NK-92 (cell line): ENCODE results near the gene SNX30.

Experiments
- DNase-seq: peaks from one replicate; lab custom pipeline; 2025; ENCODE audit not compliant: unreplicated experiment; lab: John Stamatoyannopoulos, UW

SNX30 gene

DNA sequence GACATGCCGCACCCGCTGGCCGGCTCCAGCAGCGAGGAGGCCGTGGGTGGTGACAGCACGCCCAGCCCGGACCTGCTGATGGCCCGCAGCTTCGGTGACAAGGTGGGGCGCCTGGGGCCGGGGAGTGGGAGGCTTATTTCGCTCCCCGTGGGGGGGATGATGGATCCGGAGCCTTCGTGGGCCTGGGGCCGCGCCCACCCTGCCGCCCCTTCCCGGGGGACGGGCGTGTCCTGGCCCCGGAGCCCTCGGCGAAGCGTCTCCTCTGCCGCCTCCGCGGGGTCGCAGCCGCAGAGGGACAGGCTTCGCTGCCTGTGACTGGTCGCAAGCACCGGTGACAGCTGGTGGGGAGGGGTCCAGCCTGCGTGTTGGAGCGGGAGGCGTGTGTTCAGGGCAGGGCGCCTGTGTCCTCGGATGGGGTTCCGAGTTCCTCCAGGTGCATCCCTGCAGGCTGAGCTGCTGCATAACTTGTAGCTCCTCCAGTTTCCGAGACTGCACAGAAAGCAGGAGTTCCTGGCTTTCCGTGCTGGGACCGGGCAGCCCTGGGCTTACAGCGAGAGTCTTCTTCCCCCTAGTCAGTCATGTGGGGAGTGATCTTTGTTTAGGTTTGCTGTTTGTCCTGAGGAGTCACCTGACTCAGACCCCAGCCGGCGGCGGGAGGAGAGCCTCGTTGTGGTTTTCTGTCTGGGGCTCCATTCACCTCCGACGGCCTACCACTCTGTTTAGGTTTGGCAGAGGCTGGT is 666 bp downstream of the SNX30 start:
- no peak for DNase-seq

DNA sequence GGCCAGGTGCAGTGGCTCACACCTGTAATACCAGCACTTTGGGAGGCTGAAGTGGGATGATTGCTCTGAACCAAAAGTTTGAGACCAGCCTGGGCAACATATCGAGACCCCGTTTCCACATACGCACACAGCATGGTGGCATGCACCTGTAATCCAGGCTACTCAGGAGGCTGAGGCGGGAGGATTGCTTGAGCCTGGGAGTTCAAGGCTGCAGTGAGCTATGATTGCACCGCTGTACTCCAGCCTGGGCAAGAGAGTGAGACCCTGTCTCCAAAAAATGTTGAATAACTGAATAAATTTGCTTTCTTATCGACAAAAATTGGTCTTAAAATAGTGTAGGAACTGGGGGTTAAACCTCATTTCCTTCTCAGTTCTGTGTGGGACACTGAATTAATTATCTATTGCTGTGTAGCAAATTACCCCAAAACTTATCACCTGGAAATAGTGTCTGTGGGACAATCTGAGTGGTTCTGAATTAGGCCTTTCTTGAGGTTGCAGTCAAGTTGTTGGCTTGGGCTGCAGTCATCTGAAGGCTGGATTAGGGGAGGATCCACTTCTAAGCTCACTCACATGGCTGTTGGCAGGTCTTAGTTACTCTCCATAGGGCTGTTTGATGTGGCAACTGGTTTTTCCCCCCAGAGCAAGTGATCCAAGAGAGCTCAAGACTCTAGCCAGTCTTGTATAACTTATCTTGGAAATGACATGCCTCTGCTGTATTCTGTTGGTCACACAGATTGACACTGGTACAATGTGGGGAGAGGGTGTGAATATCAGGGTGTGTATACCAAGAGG is 2.0 kb downstream of the SNX30 start:
- no peak for DNase-seq

DNA sequence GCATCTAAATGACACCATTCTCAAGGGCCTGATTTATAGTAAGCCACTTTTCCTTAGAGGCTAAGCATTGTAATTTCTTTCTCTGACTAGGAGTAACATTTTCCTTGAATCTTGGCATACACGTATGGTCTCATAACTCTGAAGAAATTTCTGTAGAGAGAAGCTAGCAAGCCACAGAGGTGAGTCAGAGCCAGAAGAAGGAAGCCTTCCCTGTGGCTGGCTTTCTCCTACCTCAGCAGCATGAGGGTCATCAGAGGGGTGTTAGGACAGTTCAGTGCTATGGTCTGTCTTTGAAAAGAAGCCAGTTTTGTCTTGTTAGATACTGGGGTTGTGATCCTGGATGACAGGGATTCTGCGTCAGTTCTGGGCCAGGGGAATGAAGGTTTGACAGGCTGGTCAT is 3.2 kb downstream of the SNX30 start:
- DNase-seq, result no peak

DNA sequence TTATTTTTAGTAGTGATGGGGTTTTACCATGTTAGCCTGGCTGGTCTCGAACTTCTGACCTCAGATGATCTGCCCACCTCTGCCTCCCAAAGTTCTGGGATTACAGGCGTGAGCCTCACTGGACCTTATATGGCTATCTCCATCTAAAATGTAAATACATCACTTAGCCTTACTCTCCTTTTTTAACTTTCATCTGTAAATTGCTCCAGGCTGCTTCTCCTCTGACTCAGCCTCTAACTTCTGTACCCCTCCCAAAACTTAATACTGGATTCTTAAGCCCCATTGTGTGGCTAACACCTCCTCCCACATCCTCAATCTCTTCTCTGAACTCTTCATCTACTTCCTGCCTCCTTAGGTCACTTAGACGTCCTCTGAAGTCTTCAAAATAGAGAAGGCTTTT is 4.0 kb downstream of the SNX30 start:
- no peak for DNase-seq

DNA sequence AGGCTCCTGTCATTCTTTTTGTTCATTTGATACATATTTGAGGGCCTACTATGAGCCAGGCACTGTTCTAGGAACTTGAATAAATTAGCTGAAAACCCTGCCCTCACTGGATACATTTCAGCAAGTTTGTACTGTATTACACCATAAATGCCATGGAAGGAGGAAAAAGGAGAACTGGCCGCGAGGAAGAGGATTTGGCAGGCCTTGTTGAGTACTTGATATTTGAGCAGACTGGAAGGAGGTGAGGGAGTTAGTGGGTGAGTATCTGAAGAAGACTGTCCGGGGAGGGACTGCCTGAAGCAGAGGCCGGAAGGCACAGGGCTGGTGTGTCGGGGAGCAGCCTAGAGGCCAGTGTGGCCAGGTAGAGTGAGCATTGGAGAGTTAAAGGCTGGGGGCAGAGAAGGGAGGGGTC is 4.5 kb downstream of the SNX30 start:
- DNase-seq, result no peak

DNA sequence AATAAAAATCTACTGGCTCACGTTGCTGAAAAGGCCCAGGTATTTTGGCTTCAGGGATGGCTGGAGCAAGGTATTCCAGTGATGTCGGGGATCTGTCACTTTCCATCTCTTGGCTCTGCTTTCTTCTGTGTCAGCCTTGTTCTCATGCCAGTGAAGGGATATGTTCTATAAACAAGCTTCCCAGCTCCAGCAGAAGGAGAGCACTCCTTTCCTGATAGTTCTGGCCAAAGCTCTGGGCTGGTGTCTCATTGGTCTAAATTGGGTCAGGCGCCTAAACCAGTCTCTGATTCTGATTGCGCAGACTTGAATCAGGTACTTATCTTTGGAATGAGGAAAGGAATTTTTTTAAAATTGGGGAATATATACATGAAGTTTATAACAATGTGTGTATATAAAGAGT is 5.1 kb downstream of the SNX30 start:
- no peak for DNase-seq

DNA sequence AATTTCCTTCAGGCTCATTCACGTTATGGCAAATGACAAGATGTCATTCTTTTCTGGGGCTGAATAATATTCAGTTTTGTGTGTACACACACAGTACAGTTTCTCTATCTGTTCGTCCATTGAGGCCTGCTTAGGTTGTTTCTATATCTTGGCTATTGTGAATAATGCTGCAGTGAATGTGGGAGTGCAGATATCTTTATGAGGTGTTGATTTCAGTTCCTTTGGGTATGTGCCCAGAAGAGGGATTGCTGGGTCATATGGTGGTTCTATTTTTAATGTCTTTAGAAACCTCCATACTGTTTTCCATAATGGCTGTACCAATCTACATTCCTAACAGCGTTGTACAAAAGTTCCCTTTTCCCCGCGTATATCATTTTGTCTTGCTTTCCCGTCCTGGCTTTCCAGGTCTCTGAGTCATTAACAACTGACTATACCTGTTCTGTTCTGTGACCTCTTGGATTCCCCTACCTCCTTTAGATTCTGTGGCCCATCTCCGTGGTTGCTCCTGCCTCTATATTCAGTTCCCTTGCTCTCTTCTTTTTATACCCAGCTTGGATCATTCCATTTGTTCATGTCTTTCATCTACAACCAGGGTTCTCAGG is 6.8 kb downstream of the SNX30 start:
- DNase-seq, result no peak

DNA sequence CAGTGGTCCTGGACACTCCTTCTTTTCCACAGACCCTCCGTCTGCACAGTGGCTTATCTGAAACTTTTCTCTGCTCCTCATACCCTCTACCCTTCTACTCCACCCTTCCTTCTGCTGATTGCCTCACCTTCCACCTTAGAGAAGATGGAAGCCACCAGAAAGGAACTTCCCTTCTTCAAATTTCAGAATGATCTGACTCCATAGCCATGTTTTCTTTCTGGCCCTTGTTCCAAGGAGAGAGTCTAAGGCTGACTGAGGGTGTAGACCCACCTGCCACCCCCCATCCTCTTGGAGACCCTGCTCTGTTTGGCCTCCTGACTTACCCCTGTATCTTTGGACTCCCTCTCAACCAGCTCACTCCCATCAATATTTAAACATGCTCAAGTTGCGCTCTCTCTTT is 7.4 kb downstream of the SNX30 start:
- no peak for DNase-seq

DNA sequence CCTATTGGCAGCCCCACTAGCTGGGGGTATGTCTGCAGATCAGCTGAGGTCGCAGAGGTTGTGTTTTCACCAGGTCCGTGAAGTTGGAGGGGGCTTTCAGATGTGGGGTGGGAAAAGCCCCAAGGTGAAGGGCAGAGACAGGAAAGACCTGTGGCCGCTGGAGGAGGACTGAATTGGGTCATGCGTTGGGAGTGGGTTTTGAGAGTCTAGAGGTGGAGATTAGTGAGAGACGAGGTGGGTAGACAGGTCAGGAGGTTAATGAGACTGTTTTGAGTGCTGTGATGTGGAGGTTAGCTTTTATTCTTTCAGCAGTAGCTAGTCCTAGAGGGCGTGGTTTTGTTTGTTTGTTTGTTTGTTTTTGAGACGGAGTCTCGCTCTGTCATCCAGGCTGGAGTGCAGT is 10.3 kb downstream of the SNX30 start:
- no peak for DNase-seq

DNA sequence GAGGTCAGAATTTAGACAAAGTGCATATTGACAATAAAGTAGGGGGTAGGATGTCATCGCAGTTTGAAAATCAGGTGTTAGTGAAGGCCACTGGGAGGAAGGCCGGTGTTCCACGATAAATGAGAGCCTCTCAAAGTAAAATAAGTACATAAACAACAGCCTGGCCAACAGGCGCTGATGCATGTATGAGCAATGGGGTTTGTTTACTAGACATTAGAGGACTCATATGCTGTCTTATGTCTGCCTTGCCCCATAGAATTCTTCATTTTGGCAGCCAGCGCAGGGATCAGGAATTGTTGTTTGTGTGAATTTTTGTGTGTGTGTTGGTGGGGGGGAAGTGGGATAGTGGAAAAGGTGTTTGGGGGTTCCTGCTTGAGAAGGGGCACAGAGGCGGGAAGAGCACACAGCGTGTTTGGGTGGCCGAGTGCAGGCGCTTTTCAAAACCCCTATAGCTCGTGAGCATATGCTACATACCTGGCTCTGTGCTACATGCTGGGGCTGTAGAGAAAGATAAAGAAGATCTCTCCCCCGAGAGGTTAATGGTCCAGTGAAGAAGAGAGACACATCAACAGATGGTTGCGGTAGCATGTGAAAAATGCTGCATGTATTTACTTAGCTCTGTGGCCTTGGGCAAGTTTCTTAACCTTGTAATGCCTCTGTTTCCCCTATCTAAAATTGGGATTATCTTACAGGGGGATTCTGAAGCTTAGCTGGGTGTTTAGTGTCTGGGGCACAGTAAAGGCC is 11.5 kb downstream of the SNX30 start:
- no peak for DNase-seq

DNA sequence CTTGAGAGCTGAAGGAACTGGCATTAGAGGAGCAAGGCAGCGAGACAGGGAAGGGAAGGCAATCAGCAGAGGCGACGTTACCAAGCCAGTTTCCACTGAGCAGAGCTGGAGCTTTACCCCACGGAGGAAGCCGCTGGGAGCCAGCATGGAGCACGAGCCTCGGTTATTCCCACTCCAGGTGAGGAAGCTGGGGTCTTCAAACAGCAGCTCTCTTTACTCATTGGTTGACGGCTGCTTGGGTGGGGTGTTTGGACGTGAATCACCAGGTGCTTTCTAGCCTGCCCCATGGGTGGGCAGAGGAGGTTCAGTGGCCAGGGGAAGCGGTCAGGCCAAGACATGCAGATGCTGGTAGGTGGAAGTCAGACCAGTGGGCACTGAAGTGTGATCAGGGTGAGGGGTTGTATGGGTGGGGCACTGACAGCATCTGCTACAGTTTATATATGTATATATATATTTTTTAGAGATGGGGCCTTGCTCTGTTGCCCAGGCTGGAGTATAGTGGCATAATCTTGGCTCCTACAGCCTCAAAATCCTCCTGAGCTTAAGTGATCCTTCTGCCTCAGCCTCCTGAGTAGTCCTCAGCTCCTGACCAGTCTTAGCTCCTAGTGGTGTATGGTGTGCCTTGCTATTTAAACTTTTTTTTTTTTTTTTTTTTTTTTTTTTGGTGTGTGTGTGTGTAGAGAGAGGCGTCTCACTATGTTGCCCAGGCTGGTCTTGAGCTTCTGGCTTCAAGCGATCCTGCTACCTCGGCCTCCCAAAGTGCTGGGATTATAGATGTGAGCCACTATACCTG is 12.4 kb downstream of the SNX30 start:
- DNase-seq, result no peak

DNA sequence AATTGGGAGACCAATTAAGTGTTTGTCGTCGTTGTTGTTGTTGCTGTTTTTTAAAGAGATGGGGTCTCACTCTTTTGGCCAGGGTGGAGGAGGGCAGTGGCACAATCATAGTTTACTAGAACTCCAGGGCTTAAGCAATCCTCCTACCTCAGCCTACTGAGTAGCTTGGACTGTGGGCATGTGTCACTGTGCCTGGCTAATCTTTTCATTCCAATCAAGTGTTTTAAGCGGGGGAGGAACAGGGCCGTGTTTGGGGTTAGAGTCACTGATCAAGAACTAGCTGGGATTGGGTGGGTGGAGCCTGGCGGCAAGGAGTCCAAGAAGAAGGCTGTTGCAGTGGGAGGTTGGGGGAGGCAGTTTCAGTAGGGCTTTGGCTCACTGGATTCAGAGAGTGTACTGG is 13.8 kb downstream of the SNX30 start:
- DNase-seq, result no peak

DNA sequence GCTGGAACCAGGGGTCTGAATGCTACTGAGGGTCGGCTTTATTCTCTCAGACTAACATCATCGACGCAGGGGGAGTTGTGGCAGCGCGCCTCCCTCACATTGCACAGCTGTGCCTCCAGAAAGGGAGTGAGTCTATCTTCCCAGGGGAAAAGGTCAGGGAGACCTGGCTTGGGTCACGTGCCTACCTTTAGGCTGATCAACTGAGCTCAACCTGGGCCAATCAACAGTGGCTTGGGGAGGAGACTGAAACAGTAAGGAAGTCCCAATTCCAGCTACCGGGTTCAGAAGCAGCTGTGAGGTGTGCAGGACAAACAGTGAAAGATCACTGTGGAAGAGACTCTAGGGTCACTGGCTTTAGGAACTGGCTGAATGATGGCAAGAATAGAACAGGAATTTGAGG is 14.3 kb downstream of the SNX30 start:
- no peak for DNase-seq

DNA sequence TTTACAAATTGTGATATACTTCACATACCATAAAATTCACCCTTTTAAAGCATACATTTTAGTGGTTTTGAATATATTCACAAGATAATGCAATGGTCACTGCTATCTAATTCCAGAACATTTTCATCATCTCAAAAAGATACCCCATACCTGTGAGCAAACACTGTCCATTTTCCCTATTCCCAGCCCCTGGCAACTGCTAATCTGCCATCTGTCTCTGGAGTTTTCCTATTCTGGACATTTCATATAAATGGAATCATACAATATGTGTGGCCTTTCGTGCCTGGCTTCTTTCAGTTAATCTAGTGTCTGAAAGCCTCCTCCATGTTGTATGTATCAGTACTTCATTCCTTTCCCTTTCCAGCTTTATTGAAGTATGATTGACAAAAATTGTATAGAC is 14.7 kb downstream of the SNX30 start:
- DNase-seq, result no peak

DNA sequence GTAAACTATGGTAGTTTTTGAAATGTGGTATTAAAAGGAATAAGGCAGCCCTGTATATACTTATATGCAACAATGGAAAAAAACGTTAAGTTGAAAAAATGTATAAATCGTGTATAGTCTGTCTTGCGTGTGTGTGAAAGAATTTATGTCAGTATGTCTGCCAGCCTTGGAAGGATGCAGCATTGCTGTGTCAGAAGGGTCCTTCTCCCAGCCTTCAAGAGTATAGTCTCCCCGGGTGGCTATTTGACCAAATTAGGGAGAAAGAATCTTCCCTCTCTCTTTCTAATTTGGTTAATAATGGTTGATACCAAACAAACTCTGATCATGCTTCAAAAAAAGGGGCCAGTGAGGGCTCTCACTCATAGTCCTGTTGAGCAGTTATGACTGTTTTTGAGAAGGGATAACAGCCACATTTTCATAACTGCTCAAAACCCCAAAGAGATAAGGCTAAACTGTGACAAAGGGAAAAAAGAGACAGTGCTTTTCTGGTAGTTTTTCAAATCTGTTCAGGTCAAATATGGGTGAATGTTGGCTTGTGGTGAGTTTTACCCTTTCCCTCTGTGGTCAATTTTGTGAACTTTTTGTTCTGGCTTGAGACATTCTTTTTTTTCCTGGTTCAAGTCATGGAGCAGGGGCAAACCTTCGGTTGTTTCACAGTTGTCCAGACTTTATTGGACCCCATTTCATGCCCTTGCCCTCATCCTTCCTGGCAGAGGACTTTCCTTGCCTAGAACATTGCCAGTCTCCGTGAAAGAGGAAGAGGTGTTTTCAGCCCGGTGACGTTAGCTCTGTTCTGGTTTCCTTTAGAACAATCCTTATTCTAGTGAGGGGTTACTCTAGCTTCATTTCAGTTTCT is 21.0 kb downstream of the SNX30 start:
- DNase-seq, result no peak

DNA sequence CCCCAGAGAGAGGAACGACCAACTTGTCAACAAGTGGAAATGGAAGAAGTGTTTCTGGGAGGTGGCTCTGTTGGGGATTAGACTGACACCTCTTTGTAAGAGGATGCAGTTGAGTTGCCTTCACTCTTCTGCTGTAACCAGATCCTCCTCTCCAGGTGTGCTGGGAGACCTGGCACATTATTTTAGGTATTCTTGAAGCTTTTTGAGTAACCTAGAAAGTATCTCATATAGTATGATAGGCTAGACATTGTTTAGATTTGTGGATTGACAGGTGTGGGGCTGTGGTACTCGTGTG is 21.6 kb downstream of the SNX30 start:
- DNase-seq, result no peak

DNA sequence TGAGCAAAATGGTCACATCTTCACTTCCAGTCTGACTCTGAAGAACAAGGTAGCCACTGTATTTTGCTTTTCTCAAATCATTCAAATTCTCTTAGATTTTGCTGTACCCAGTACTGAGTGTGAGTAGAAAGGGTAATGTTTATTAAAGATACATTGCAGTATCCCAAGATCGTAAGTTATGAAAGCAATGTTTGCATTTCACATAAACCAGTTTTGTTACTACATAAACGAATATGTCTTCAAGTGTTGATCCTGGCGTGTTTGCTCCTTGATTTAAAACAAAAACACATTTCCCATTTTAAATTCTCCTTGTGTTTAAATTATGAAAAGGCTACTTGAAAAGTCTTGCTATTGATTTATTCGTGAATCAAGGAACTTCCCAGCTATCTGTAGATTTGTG is 22.0 kb downstream of the SNX30 start:
- DNase-seq, result no peak

DNA sequence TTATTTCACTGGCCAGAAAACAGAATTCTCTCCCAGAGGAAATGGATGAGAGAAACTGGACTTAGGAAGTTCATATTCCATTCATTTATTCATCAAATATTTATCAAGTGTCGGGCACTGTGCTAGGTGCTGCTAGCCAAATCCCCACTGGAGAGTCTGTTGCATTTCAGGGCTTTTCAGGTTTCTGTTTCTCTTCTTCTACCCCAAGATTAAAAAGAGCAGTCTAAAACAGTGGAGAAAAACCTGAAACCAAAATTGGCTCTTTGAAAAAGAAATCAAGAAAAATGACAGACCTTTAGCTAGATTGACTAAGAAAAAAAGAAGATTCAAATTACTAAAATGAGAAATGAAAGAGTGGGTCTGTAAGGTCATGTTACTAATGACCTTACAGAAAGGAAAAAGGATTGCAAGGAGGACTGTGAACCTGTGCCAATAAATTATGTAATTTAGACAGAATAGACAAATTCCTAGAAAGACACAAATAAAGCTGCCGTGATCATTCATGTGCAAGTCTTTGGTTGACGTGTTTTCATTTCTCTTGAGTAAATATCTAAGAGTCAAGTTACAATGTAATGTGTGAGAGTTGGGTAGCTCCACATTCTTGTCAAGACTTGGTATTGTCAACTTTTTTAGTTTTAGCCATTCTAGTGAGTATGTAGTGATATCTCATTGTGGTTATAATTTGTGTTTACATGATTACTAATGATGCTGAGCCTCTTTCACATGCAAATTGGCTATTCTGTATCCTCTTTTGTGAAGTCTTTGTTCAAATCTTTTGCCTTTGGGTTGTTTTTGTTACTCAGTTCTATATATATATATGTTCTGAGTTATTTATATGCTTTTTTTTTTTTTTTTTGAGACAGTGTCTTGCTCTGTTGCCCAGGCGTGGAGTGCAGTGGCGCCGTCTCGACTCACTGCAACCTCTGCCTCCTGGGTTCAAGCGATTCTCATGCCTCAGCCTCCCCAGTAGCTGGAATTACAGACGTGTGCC is 23.7 kb downstream of the SNX30 start:
- DNase-seq, result no peak

DNA sequence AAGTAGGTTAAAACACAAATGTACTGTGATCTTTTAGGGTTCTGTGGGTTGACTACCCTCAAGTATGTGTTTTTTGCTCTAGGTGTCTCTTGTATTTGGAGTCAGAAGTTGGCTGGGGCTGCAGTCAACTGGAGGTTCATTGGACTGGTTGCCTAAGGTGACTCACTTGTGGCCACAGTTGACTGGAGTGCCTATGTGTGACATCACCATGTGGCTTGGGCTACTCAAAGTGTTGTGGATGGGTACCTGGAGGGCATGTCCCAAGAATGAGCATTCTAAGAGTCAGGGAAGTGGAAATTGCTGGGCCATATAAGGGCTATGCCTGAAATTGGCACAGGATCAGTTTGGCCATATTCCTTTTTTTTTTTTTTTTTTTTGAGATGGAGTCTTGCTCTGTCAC is 27.4 kb downstream of the SNX30 start:
- DNase-seq, result no peak
